Neural cell (in vitro differentiated cells): Measurements from ENCODE around the gene HSD3B7. TPM values are rescaled to one million over a fixed set of nuclear protein-coding genes. Genes with fewer than 3 reads are reported as not detected.

Source experiments
- H2AFZ ChIP-seq: fragments of 200-600, 300-800 bp; sonication (generic), shearing (Covaris generic); 2 replicates; pipeline ENCODE4 v1.6.0; 2014; ENCODE audit warnings: low read depth, mild to moderate bottlenecking, antibody characterized with exemption, low read length, moderate library complexity
- H3F3A ChIP-seq: fragments of 200-600 bp; shearing (Covaris generic); 2 replicates; pipeline ENCODE4 v1.6.1; 2016; ENCODE audit warnings: mild to moderate bottlenecking, moderate library complexity, mixed read lengths, antibody characterized with exemption, low read length; ENCODE audit not compliant: insufficient read depth, poor library complexity, severe bottlenecking
- H3K27ac ChIP-seq: fragments of 200-600, 300-800 bp; sonication (generic), shearing (Covaris generic); 2 replicates; pipeline ENCODE4 v1.5.1; 2014; ENCODE audit warnings: mild to moderate bottlenecking, low read length, moderate library complexity
- H3K27me3 ChIP-seq: fragments of 300-800, 200-600 bp; sonication (generic), shearing (Covaris generic); 2 replicates; pipeline ENCODE4 v1.6.0; 2014; ENCODE audit warnings: mild to moderate bottlenecking, low read depth, low read length, moderate library complexity; ENCODE audit not compliant: insufficient read depth
- H3K36me3 ChIP-seq: fragments of 300-800, 200-600 bp; sonication (generic), shearing (Covaris generic); 2 replicates; pipeline ENCODE4 v1.5.1; 2014; ENCODE audit warnings: mild to moderate bottlenecking, antibody characterized with exemption, low read length, moderate library complexity; ENCODE audit not compliant: insufficient read depth
- H3K4me2 ChIP-seq: fragments of 300-800, 200-600 bp; sonication (generic), shearing (Covaris generic); 2 replicates; pipeline ENCODE4 v1.6.0; 2014; ENCODE audit warnings: mild to moderate bottlenecking, low read length
- H3K4me3 ChIP-seq: fragments of 300-800, 200-600 bp; sonication (generic), shearing (Covaris generic); 2 replicates; pipeline ENCODE4 v1.5.1; 2014; ENCODE audit warnings: mild to moderate bottlenecking, low read length, moderate library complexity
- H3K79me2 ChIP-seq: fragments of 200-600 bp; shearing (Covaris generic); replicated peaks from 2 replicates; pipeline ENCODE4 v1.6.0; 2014; ENCODE audit warnings: mild to moderate bottlenecking, low read length, moderate library complexity; ENCODE audit not compliant: insufficient read depth
- H3K9ac ChIP-seq: fragments of 300-800, 200-600 bp; sonication (generic), shearing (Covaris generic); 2 replicates; pipeline ENCODE4 v1.6.1; 2016; ENCODE audit warnings: mild to moderate bottlenecking, low read length, mixed read lengths
- H3K9me2 ChIP-seq: fragments of 200-600 bp; shearing (Covaris generic); 2 replicates; pipeline ENCODE4 v1.6.1; 2016; ENCODE audit warnings: mild to moderate bottlenecking, low read length, mixed read lengths; ENCODE audit not compliant: insufficient read depth
- H3K9me3 ChIP-seq: fragments of 200-600, 300-800 bp; sonication (generic), shearing (Covaris generic); 2 replicates; pipeline ENCODE4 v1.6.1; 2016; ENCODE audit warnings: mild to moderate bottlenecking, mixed run types, low read length, moderate library complexity, mixed read lengths
- H4K20me1 ChIP-seq: fragments of 200-600 bp; shearing (Covaris generic); 2 replicates; pipeline ENCODE4 v1.6.1; 2016; ENCODE audit warnings: mild to moderate bottlenecking, mixed run types; ENCODE audit not compliant: insufficient read depth
- EP300 ChIP-seq: fragments of 450-650 bp; conservative IDR thresholded peaks from 2 replicates; pipeline ENCODE4 v1.6.1; 2014; ENCODE audit warnings: antibody characterized with exemption, mild to moderate bottlenecking, moderate library complexity; ENCODE audit not compliant: poor library complexity, severe bottlenecking
- EZH2 ChIP-seq: fragments of 200-600, 300-800 bp; shearing (Covaris generic), sonication (generic); IDR thresholded peaks from 2 replicates; pipeline ENCODE4 v1.6.1; 2014; ENCODE audit warnings: antibody characterized with exemption, low read length, borderline replicate concordance, mild to moderate bottlenecking; ENCODE audit not compliant: insufficient read depth, poor library complexity, severe bottlenecking
- MXI1 ChIP-seq: fragments of 450-650 bp; conservative IDR thresholded peaks from 2 replicates; pipeline ENCODE4 v1.6.1; 2014; ENCODE audit warnings: antibody characterized with exemption, mild to moderate bottlenecking; ENCODE audit not compliant: poor library complexity, severe bottlenecking
- POLR2AphosphoS5 ChIP-seq: IDR thresholded peaks from 2 replicates; pipeline ENCODE4 v1.6.1; 2012
- RAD21 ChIP-seq: fragments of 450-650 bp; conservative IDR thresholded peaks from 2 replicates; pipeline ENCODE4 v1.6.1; 2014; ENCODE audit warnings: antibody characterized with exemption, mild to moderate bottlenecking, moderate library complexity
- SMC3 ChIP-seq: fragments of 450-650 bp; conservative IDR thresholded peaks from 2 replicates; pipeline ENCODE4 v1.6.1; 2014; ENCODE audit warnings: antibody characterized with exemption, mild to moderate bottlenecking, moderate library complexity; ENCODE audit not compliant: poor library complexity
- TAF1 ChIP-seq: IDR thresholded peaks from 2 replicates; pipeline ENCODE4 v1.6.1; 2012; ENCODE audit warnings: low read depth
- polyA plus RNA-seq: library from polyadenylated mRNA; depleted of rRNA; stranded (reverse); fragments of >200 nt; gene quantifications from 2 replicates; pipeline ENCODE4 v1.2.3, GENCODE V29; 2014
- TF ChIP-seq, protein P1 (sequence below): fragments of 450-650 bp; IDR thresholded peaks from 2 replicates; pipeline ENCODE4 v1.5.1; 2014; ENCODE audit warnings: antibody characterized with exemption, mild to moderate bottlenecking, moderate library complexity; ENCODE audit not compliant: poor library complexity, severe bottlenecking
- TF ChIP-seq, protein P2 (sequence below): IDR thresholded peaks from 2 replicates; pipeline ENCODE4 v1.6.1; 2012; ENCODE audit warnings: borderline replicate concordance

Gene HSD3B7
- polyA plus RNA-seq, 1 donor from 2014 or later: 3.4 TPM

- Histone ChIP-seq H3K9ac (no peak overlapping the region), H3K36me3 (no peaks in the 10 kb centered on the region), H2AFZ (no peak overlapping the region), H3K79me2 (peaks cover 6% of the 10 kb centered on the region), H3K9me2 (no peaks in the 10 kb centered on the region), H3K4me2 (no peak overlapping the region), H3K9me3 (no peaks in the 10 kb centered on the region), H3K27ac (no peak overlapping the region), H4K20me1 (no peaks in the 10 kb centered on the region), H3K27me3 (no peaks in the 10 kb centered on the region), H3K4me3 (no peak overlapping the region), H3F3A (no peaks in the 10 kb centered on the region)
- no peak for TF ChIP-seq MXI1
- no peak for TF ChIP-seq TAF1
- no peak for TF ChIP-seq SMC3
Observed at GRCh38 chr16:31031276-31031675, 46.3 kb downstream of the HSD3B7 start.

- H3K9ac ChIP-seq: peak within 1 kb of the TSS; percentile 93
Observed at GRCh38 chr16:31032736-31033708, 48.0 kb downstream of the HSD3B7 start, which contains the start of gene STX4. STX4 (plus strand) TSS chr16:31033558; CDS start chr16:31033806, 248 bp downstream.

More at GRCh38 chr16:31032736-31033708, 48.0 kb downstream of the HSD3B7 start, which contains the start of gene STX4:
- H3K4me3 ChIP-seq: peak within 1 kb of the TSS; percentile 93
- H4K20me1 ChIP-seq: no peaks in the 10 kb centered on the region
- H3K9me2 ChIP-seq: no peaks in the 10 kb centered on the region
- H3K27me3 ChIP-seq: no peaks in the 10 kb centered on the region
- H3F3A ChIP-seq: no peaks in the 10 kb centered on the region
- H2AFZ ChIP-seq: peak within 1 kb of the TSS; percentile 96
- H3K79me2 ChIP-seq: peaks cover 6% of the 10 kb centered on the region
- H3K27ac ChIP-seq: peak within 1 kb of the TSS; percentile 95
- H3K9me3 ChIP-seq: no peaks in the 10 kb centered on the region
- peak; percentile 35 for TF ChIP-seq SMC3
- peak; percentile 89 for TF ChIP-seq MXI1
- TF ChIP-seq POLR2AphosphoS5: peak; percentile 68
- no peak for TF ChIP-seq EZH2
- TF ChIP-seq EP300: peak; percentile 90
- TF ChIP-seq, protein P1, sequence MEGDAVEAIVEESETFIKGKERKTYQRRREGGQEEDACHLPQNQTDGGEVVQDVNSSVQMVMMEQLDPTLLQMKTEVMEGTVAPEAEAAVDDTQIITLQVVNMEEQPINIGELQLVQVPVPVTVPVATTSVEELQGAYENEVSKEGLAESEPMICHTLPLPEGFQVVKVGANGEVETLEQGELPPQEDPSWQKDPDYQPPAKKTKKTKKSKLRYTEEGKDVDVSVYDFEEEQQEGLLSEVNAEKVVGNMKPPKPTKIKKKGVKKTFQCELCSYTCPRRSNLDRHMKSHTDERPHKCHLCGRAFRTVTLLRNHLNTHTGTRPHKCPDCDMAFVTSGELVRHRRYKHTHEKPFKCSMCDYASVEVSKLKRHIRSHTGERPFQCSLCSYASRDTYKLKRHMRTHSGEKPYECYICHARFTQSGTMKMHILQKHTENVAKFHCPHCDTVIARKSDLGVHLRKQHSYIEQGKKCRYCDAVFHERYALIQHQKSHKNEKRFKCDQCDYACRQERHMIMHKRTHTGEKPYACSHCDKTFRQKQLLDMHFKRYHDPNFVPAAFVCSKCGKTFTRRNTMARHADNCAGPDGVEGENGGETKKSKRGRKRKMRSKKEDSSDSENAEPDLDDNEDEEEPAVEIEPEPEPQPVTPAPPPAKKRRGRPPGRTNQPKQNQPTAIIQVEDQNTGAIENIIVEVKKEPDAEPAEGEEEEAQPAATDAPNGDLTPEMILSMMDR: peak; percentile 24
- peak; percentile 72 for TF ChIP-seq TAF1
- TF ChIP-seq, protein P2, sequence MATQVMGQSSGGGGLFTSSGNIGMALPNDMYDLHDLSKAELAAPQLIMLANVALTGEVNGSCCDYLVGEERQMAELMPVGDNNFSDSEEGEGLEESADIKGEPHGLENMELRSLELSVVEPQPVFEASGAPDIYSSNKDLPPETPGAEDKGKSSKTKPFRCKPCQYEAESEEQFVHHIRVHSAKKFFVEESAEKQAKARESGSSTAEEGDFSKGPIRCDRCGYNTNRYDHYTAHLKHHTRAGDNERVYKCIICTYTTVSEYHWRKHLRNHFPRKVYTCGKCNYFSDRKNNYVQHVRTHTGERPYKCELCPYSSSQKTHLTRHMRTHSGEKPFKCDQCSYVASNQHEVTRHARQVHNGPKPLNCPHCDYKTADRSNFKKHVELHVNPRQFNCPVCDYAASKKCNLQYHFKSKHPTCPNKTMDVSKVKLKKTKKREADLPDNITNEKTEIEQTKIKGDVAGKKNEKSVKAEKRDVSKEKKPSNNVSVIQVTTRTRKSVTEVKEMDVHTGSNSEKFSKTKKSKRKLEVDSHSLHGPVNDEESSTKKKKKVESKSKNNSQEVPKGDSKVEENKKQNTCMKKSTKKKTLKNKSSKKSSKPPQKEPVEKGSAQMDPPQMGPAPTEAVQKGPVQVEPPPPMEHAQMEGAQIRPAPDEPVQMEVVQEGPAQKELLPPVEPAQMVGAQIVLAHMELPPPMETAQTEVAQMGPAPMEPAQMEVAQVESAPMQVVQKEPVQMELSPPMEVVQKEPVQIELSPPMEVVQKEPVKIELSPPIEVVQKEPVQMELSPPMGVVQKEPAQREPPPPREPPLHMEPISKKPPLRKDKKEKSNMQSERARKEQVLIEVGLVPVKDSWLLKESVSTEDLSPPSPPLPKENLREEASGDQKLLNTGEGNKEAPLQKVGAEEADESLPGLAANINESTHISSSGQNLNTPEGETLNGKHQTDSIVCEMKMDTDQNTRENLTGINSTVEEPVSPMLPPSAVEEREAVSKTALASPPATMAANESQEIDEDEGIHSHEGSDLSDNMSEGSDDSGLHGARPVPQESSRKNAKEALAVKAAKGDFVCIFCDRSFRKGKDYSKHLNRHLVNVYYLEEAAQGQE: peak; percentile 74
- TF ChIP-seq RAD21: no peak
- peak within 1 kb of the TSS; percentile 74 for H3K4me2 ChIP-seq
- H3K36me3 ChIP-seq: no peaks in the 10 kb centered on the region
